GM21360 (cell line): ENCODE data around the gene ABCC1.
"Not testable (repeated sequence)": the region's sequence is repeated elsewhere in the genome, so short reads cannot be mapped to it uniquely, and the experiment has no call there.

Experiments used
- ATAC-seq: cut with Tn5 transposase; IDR thresholded peaks from one replicate; pipeline ENCODE4 v1.9.1; 2021; ENCODE audit warnings: mild to moderate bottlenecking, moderate library complexity; ENCODE audit not compliant: unreplicated experiment

The ABCC1 gene

GRCh38 chr16:15966420-15966819 is 17.0 kb downstream of the ABCC1 start:
- ATAC-seq = no peak

- no peak for ATAC-seq
Observed at GRCh38 chr16:15966836-15967546, 17.6 kb downstream of the ABCC1 start.

- ATAC-seq = no peak
Observed at GRCh38 chr16:15967655-15968315, 18.4 kb downstream of the ABCC1 start.

- no peak for ATAC-seq
Observed at GRCh38 chr16:15970202-15970601, 20.8 kb downstream of the ABCC1 start.

- no peak for ATAC-seq
Observed at GRCh38 chr16:15970743-15971439, 21.5 kb downstream of the ABCC1 start.

GRCh38 chr16:15971440-15971815 is 22.0 kb downstream of the ABCC1 start:
- ATAC-seq = no peak

GRCh38 chr16:15972046-15972868 is 22.8 kb downstream of the ABCC1 start:
- no peak for ATAC-seq

- ATAC-seq = no peak
Observed at GRCh38 chr16:15973421-15973820, 24.0 kb downstream of the ABCC1 start.

- no peak for ATAC-seq
Observed at GRCh38 chr16:15974057-15974456, 24.6 kb downstream of the ABCC1 start.

GRCh38 chr16:15975172-15975571 is 25.8 kb downstream of the ABCC1 start:
- no peak for ATAC-seq

- no peak for ATAC-seq
Observed at GRCh38 chr16:15976225-15976812, 26.9 kb downstream of the ABCC1 start.

GRCh38 chr16:15976929-15977637 is 27.7 kb downstream of the ABCC1 start:
- ATAC-seq = no peak

GRCh38 chr16:15979801-15980200 is 30.4 kb downstream of the ABCC1 start:
- ATAC-seq = no peak

- no peak for ATAC-seq
Observed at GRCh38 chr16:15980329-15980728, 30.9 kb downstream of the ABCC1 start.

GRCh38 chr16:15981382-15981781 is 32.0 kb downstream of the ABCC1 start:
- no peak for ATAC-seq

GRCh38 chr16:15982194-15982915 is 32.9 kb downstream of the ABCC1 start:
- not testable (repeated sequence) for ATAC-seq

- ATAC-seq = no peak
Observed at GRCh38 chr16:15983898-15984297, 34.5 kb downstream of the ABCC1 start.

- no peak for ATAC-seq
Observed at GRCh38 chr16:15985144-15985543, 35.7 kb downstream of the ABCC1 start.

GRCh38 chr16:15986261-15986660 is 36.8 kb downstream of the ABCC1 start:
- ATAC-seq = no peak
